H1 (cell line): ENCODE results near the gene SERINC5. TPM values are rescaled to one million over a fixed set of nuclear protein-coding genes. Genes with fewer than 3 reads are reported as not detected.

Experiments
- CTCF ChIA-PET: fragments of 300-600 bp; sonication (Branson Sonifier 250); formaldehyde crosslinking; loops from one replicate; lab custom pipeline; 2021; ENCODE audit not compliant: partially characterized antibody; lab: Charles Lee
- POLR2A ChIA-PET: fragments of 300-600 bp; sonication (Branson Sonifier 250); formaldehyde crosslinking; loops from one replicate; lab custom pipeline; 2021; ENCODE audit warnings: inconsistent platforms; ENCODE audit not compliant: partially characterized antibody; lab: Charles Lee
- DNase-seq, 2 experiments: peaks; one replicate each; pipeline versions ENCODE4 v3.0.0 to v3.0.0-alpha.2; 2010 to 2022; ENCODE audit warnings: low spot score in 2 of 2, low read depth in 1 of 2, mixed read lengths in 1 of 2
- FAIRE-seq: peaks from 2 replicates; lab custom pipeline; 2011; peaks lifted over from hg19 to GRCh38; lab: Jason Lieb, UNC
- H2AFZ ChIP-seq: 2 replicates; pipeline ENCODE4 v1.8.1; 2012; ENCODE audit warnings: low read length, inconsistent platforms
- H2AK5ac ChIP-seq: 2 replicates; pipeline ENCODE4 v1.6.1; 2013; ENCODE audit warnings: low read depth, low read length
- H2BK120ac ChIP-seq: replicated peaks from 2 replicates; pipeline ENCODE3; 2013; ENCODE audit warnings: low read depth, low read length, inconsistent platforms
- H2BK12ac ChIP-seq: 2 replicates; pipeline ENCODE4 v1.6.1; 2013; ENCODE audit warnings: low read depth, low read length
- H2BK15ac ChIP-seq: 2 replicates; pipeline ENCODE4 v1.6.1; 2013; ENCODE audit warnings: low read length
- H2BK20ac ChIP-seq: 2 replicates; pipeline ENCODE4 v1.6.1; 2013; ENCODE audit warnings: low read length
- H2BK5ac ChIP-seq: 2 replicates; pipeline ENCODE4 v1.6.1; 2013; ENCODE audit warnings: low read depth, low read length
- H3K14ac ChIP-seq: 2 replicates; pipeline ENCODE4 v1.6.1; 2013; ENCODE audit warnings: inconsistent platforms; ENCODE audit not compliant: insufficient read length
- H3K18ac ChIP-seq: 2 replicates; pipeline ENCODE4 v1.6.1; 2013; ENCODE audit warnings: low read length; ENCODE audit errors: extremely low read depth
- H3K23ac ChIP-seq: 2 replicates; pipeline ENCODE4 v1.6.1; 2013; ENCODE audit warnings: inconsistent platforms; ENCODE audit not compliant: insufficient read length
- H3K23me2 ChIP-seq: 2 replicates; pipeline ENCODE4 v1.6.1; 2013; ENCODE audit warnings: low read depth, low read length
- H3K27ac ChIP-seq: 2 replicates; pipeline ENCODE4 v1.6.1; 2011; ENCODE audit warnings: low read depth, low read length, inconsistent platforms
- H3K27me3 ChIP-seq, 4 experiments: replicated peaks in 1 of 4; 1 replicate in 1 of 4; 2 replicates in 3 of 4; pipeline versions ENCODE4 v1.6.1 to v1.8.1; 2011 to 2013; ENCODE audit warnings: low read length in 3 of 4, mild to moderate bottlenecking in 3 of 4, inconsistent platforms in 2 of 4, mixed read lengths in 2 of 4, moderate library complexity in 1 of 4; ENCODE audit not compliant: control insufficient read depth in 3 of 4, insufficient read depth in 3 of 4; ENCODE audit errors: extremely low read depth in 1 of 4
- H3K36me3 ChIP-seq, 4 experiments: 2 replicates each; pipeline versions ENCODE4 v1.6.1 to v1.8.1; 2011 to 2013; ENCODE audit warnings: mild to moderate bottlenecking in 4 of 4, low read length in 3 of 4, moderate library complexity in 2 of 4, control low read depth in 1 of 4, inconsistent platforms in 1 of 4; ENCODE audit not compliant: insufficient read depth in 4 of 4, control insufficient read depth in 2 of 4
- H3K4ac ChIP-seq: replicated peaks from 2 replicates; pipeline ENCODE3; 2013; ENCODE audit warnings: low read length, low read depth, mixed read lengths, inconsistent platforms; ENCODE audit not compliant: insufficient read length
- H3K4me1 ChIP-seq, 4 experiments: replicated peaks in 1 of 4; 1 replicate in 1 of 4; 2 replicates in 3 of 4; pipeline versions ENCODE4 v1.6.1 to v1.8.1; 2011 to 2013; ENCODE audit warnings: low read length in 3 of 4, inconsistent platforms in 2 of 4, mixed read lengths in 1 of 4; ENCODE audit not compliant: insufficient read depth in 4 of 4, control insufficient read depth in 3 of 4
- H3K4me2 ChIP-seq, 2 experiments: 2 replicates each; pipeline versions ENCODE4 v1.6.1 to v1.8.1; 2011 to 2013; ENCODE audit warnings: low read depth in 2 of 2, low read length in 2 of 2, control low read depth in 1 of 2, inconsistent platforms in 1 of 2, mild to moderate bottlenecking in 1 of 2; ENCODE audit not compliant: insufficient read depth in 1 of 2
- H3K4me3 ChIP-seq, 4 experiments: fragments of 200-600, 300-600 bp in 1 of 4; sonication (generic), shearing (Covaris generic), sonication (Bioruptor Twin) in 1 of 4; 2 replicates each; pipeline versions ENCODE4 v1.5.1 to v1.8.1; 2011 to 2016; ENCODE audit warnings: low read length in 4 of 4, low read depth in 3 of 4, control low read depth in 2 of 4, inconsistent platforms in 2 of 4, mild to moderate bottlenecking in 2 of 4, mixed read lengths in 1 of 4, moderate library complexity in 1 of 4; ENCODE audit not compliant: insufficient read depth in 2 of 4; ENCODE audit errors: extremely low read depth in 1 of 4
- H3K56ac ChIP-seq: replicated peaks from 2 replicates; pipeline ENCODE3; 2013; ENCODE audit warnings: low read depth, mild to moderate bottlenecking, mixed read lengths, low read length, inconsistent platforms; ENCODE audit not compliant: insufficient read length
- H3K79me1 ChIP-seq: 2 replicates; pipeline ENCODE4 v1.6.1; 2013; ENCODE audit warnings: low read depth, low read length, control low read depth
- H3K79me2 ChIP-seq, 2 experiments: 2 replicates each; pipeline versions ENCODE4 v1.6.1 to v1.8.1; 2012 to 2013; ENCODE audit warnings: low read length in 2 of 2, mild to moderate bottlenecking in 2 of 2, inconsistent platforms in 1 of 2; ENCODE audit not compliant: insufficient read depth in 2 of 2, control insufficient read depth in 1 of 2
- H3K9ac ChIP-seq, 4 experiments: replicated peaks in 1 of 4; 1 replicate in 1 of 4; 2 replicates in 3 of 4; pipeline versions ENCODE4 v1.6.1 to v1.8.1; 2011 to 2013; ENCODE audit warnings: low read depth in 3 of 4, low read length in 3 of 4, control low read depth in 2 of 4, mild to moderate bottlenecking in 2 of 4, moderate library complexity in 2 of 4, inconsistent platforms in 1 of 4; ENCODE audit errors: extremely low read depth in 1 of 4
- H3K9me3 ChIP-seq, 2 experiments: 2 replicates each; pipeline versions ENCODE4 v1.6.1 to v1.8.1; 2012 to 2013; ENCODE audit warnings: mild to moderate bottlenecking in 2 of 2, moderate library complexity in 2 of 2, control low read depth in 1 of 2, inconsistent platforms in 1 of 2, low read depth in 1 of 2, low read length in 1 of 2, mixed read lengths in 1 of 2; ENCODE audit not compliant: insufficient read depth in 2 of 2
- H4K20me1 ChIP-seq, 2 experiments: replicated peaks in 1 of 2; 2 replicates each; pipeline versions ENCODE3 to v1.8.1; 2011 to 2013; ENCODE audit warnings: inconsistent platforms in 2 of 2, low read length in 2 of 2, mild to moderate bottlenecking in 1 of 2; ENCODE audit not compliant: insufficient read depth in 2 of 2, control insufficient read depth in 1 of 2
- H4K5ac ChIP-seq: 2 replicates; pipeline ENCODE4 v1.6.1; 2013; ENCODE audit warnings: low read length, low read depth, mixed read lengths, inconsistent platforms; ENCODE audit not compliant: insufficient read length
- H4K8ac ChIP-seq: 2 replicates; pipeline ENCODE4 v1.8.0; 2013; ENCODE audit warnings: mild to moderate bottlenecking, moderate library complexity, low read length, inconsistent platforms; ENCODE audit not compliant: insufficient read depth; ENCODE audit errors: extremely low read depth
- H4K91ac ChIP-seq: replicated peaks from 2 replicates; pipeline ENCODE3; 2013; ENCODE audit warnings: low read length, mixed read lengths, inconsistent platforms; ENCODE audit not compliant: insufficient read length
- BCL11A ChIP-seq, 2 experiments: IDR thresholded peaks; one replicate each; pipeline ENCODE4 v1.6.1; 2011; ENCODE audit warnings: low read depth in 2 of 2, low read length in 2 of 2, mild to moderate bottlenecking in 2 of 2
- EZH2 ChIP-seq: fragments of 200-600 bp; sonication (generic); IDR thresholded peaks from 2 replicates; pipeline ENCODE4 v1.7.1; 2012; ENCODE audit warnings: low read depth, mild to moderate bottlenecking, moderate library complexity, low read length, inconsistent platforms; ENCODE audit not compliant: severe bottlenecking
- HDAC2 ChIP-seq, 2 experiments: fragments of 300-600 bp in 1 of 2; sonication (generic) in 1 of 2; IDR thresholded peaks; 2 replicates each; pipeline ENCODE4 v1.6.1; 2011 to 2012; ENCODE audit warnings: low read depth in 2 of 2, low read length in 2 of 2, mild to moderate bottlenecking in 2 of 2, moderate library complexity in 2 of 2, borderline replicate concordance in 1 of 2, inconsistent platforms in 1 of 2
- JUND ChIP-seq: IDR thresholded peaks from 2 replicates; pipeline ENCODE4 v1.6.1; 2011; ENCODE audit warnings: mild to moderate bottlenecking, improper control_type of control experiment, low read length
- KDM1A ChIP-seq: fragments of 200-600, 300-600 bp; sonication (generic); IDR thresholded peaks from 2 replicates; pipeline ENCODE4 v1.7.1; 2016; ENCODE audit warnings: mild to moderate bottlenecking, low read length, borderline replicate concordance
- KDM4A ChIP-seq: IDR thresholded peaks from one replicate; pipeline ENCODE4 v1.7.1; 2012; ENCODE audit warnings: low read depth, mild to moderate bottlenecking, moderate library complexity, low read length, inconsistent platforms; ENCODE audit not compliant: severe bottlenecking
- MAFK ChIP-seq: IDR thresholded peaks from 2 replicates; pipeline ENCODE4 v1.6.1; 2012; ENCODE audit warnings: low read depth, mild to moderate bottlenecking, improper control_type of control experiment, low read length
- RAD21 ChIP-seq, 2 experiments: IDR thresholded peaks in 1 of 2; conservative IDR thresholded peaks in 1 of 2; 2 replicates each; pipeline ENCODE4 v1.6.1; 2011; ENCODE audit warnings: low read depth in 2 of 2, low read length in 2 of 2, improper control_type of control experiment in 1 of 2, inconsistent platforms in 1 of 2, mild to moderate bottlenecking in 1 of 2, moderate library complexity in 1 of 2
- RNF2 ChIP-seq: fragments of 200-900, 300-1000 bp; sonication (generic); IDR thresholded peaks from 2 replicates; pipeline ENCODE4 v1.7.1; 2016; ENCODE audit warnings: borderline replicate concordance, low read depth, mild to moderate bottlenecking, antibody characterized with exemption, low read length; ENCODE audit not compliant: poor library complexity, severe bottlenecking; ENCODE audit errors: missing control alignments
- TEAD4 ChIP-seq: IDR thresholded peaks from 2 replicates; pipeline ENCODE4 v1.6.1; 2012; ENCODE audit warnings: low read depth, low read length, inconsistent platforms, mixed read lengths
- WGBS, 2 experiments: shearing (Covaris generic) in 1 of 2; methylation state at CpG; one replicate each; pipeline versions ENCODE4 v1.1.6 to v1.1.7; 2013 to 2015; ENCODE audit warnings: low lambda C conversion rate in 2 of 2, mixed read lengths in 2 of 2, inconsistent platforms in 1 of 2, low coverage in 1 of 2, missing lambda C conversion rate in 1 of 2; ENCODE audit not compliant: insufficient replicate concordance in 2 of 2, insufficient coverage in 1 of 2, insufficient read length in 1 of 2; ENCODE audit errors: extremely low coverage in 1 of 2, missing lambda C conversion rate in 1 of 2; 5-methylcytosine and 5-hydroxymethylcytosine counted together
- polyA plus RNA-seq, 7 experiments: library from polyadenylated mRNA; depleted of rRNA in 3 of 7; stranded (reverse) in 5 of 7; unstranded in 2 of 7; fragments of >200 nt in 5 of 7; fragments of 200-250 nt in 2 of 7; gene quantifications; 1 replicate in 5 of 7; 2 replicates in 1 of 7; 4 replicates in 1 of 7; pipeline versions ENCODE4 v1.2.1 to v1.2.3, GENCODE V29; 2011 to 2013; ENCODE audit warnings: missing spikeins in 2 of 7, mixed read lengths in 2 of 7
- total RNA-seq: library from RNA; stranded (reverse); fragmentation: NEBNext Ultra II Directional; extraction: Animal tissue kit (Norgen Biotek cat#: 25700); gene quantifications from 2 replicates; pipeline ENCODE4 v1.2.1, GENCODE V29; 2021

The SERINC5 gene
- total and polyA plus RNA-seq, 2 of the 8 experiments (the other 6 are each of a cell fraction or from before 2014, with no cell fraction given): 32.2 to 149 TPM

DNA sequence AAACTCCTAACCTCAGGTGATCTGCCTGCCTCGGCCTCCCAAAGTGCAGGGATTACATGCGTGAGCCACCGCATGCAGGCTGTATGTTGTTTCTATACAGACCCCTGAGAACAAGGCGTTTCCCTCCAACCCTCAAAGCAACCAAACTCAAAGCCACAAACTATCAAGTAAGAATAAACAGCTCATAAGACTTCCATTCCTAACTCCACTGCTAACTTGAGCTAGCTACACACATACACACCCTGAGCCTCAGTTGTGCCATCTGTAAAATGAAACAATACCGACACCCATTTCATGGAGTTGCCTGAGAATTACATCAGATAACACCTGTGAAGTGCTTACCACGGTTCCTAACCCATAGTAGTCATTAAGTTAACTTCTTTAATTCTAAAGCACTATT is 70.8 kb downstream of the SERINC5 start:
- Histone ChIP-seq H3K4me1 (peaks cover 25 to 49% (median 37%) of the 10 kb centered on the region in 4 experiments), H3K23ac (no peak overlapping the region)
- TF ChIP-seq BCL11A (IDR thresholded peaks at IDR 0.05; ENCODE audit: low read depth in 2 of 2, low read length in 2 of 2) (no peak), HDAC2 (IDR thresholded peaks at IDR 0.05; ENCODE audit: borderline replicate concordance in 1 of 2, low read depth in 2 of 2, low read length in 2 of 2) (peak in 1 of 2 experiments; percentile 96; a peak in 1 of 4 replicates), MAFK (no peak), JUND (no peak), RNF2 (no peak), EZH2 (no peak), KDM4A (no peak), TEAD4 (no peak), KDM1A (peak; percentile 94), RAD21 (IDR thresholded peaks at IDR 0.05 in 1 of 2, conservative IDR thresholded peaks at IDR 0.05 in 1 of 2; ENCODE audit: low read depth in 2 of 2, low read length in 2 of 2) (no peak)

More for the DNA sequence above, 70.8 kb downstream of the SERINC5 start:
- Histone ChIP-seq H2AFZ (no peak overlapping the region), H2BK15ac (peak overlapping the region; percentile 47), H3K56ac (peak overlapping the region; percentile 57), H3K9ac (peak overlapping the region in 2 of 4 experiments; percentile 26 to 48; a peak in 4 of 7 replicates), H2BK120ac (peak overlapping the region; percentile 25), H4K20me1 (no peaks in the 10 kb centered on the region), H3K23me2 (no peaks in the 10 kb centered on the region; the same call in 1 of the 2 replicates), H2AK5ac (peak overlapping the region; percentile 61; the same call in 1 of the 2 replicates), H2BK20ac (peak overlapping the region; percentile 100), H4K91ac (peak overlapping the region; percentile 20), H3K27me3 (no peaks in the 10 kb centered on the region), H3K4me3 (peak overlapping the region in 1 of 4 experiments; percentile 23; a peak in 1 of 8 replicates), H3K4ac (peak overlapping the region; percentile 25), H3K14ac (no peak overlapping the region), H3K79me1 (peaks cover 2% of the 10 kb centered on the region), H2BK12ac (peak overlapping the region; percentile 98; the same call in 1 of the 2 replicates), H3K36me3 (no peaks in the 10 kb centered on the region), H3K79me2 (peaks cover 0 to 55% of the 10 kb centered on the region in 2 experiments; a peak in 2 of 4 replicates), H3K18ac (peak overlapping the region; percentile 60), H4K8ac (no peak overlapping the region), H3K4me2 (peak overlapping the region; percentile 29 to 51; a peak in 3 of 4 replicates), H2BK5ac (peak overlapping the region; percentile 98), H3K27ac (peak overlapping the region; percentile 90), H4K5ac (peak overlapping the region; percentile 35), H3K9me3 (no peaks in the 10 kb centered on the region)
- POLR2A ChIA-PET: interaction anchor here (0.7 to 9.5 kb wide), 16 partner anchors 7 to 93 kb away, joined by 3 to 113 read pairs (median 6); partner anchors contain the start of gene SERINC5
- DNase-seq: no peak
- 51% methylated on average over 6 of the region's 6 CpGs; no CpG with 5 or more reads in 1 of the 2 experiments for WGBS, 2 experiments
- no peak for FAIRE-seq
- CTCF ChIA-PET: interaction anchor here (0.6 to 2.5 kb wide), 5 partner anchors 19 to 484 kb away, joined by 3 to 6 read pairs (median 3); partner anchors contain the start of gene SERINC5
